ENCODE measurements around the gene PDPN. TPM values are rescaled to one million over a fixed set of nuclear protein-coding genes. Genes with fewer than 3 reads are reported as not detected.

Gene PDPN
- total RNA-seq, 2 donors from 2014 or later = 29.9 to 43.2 TPM

DNA sequence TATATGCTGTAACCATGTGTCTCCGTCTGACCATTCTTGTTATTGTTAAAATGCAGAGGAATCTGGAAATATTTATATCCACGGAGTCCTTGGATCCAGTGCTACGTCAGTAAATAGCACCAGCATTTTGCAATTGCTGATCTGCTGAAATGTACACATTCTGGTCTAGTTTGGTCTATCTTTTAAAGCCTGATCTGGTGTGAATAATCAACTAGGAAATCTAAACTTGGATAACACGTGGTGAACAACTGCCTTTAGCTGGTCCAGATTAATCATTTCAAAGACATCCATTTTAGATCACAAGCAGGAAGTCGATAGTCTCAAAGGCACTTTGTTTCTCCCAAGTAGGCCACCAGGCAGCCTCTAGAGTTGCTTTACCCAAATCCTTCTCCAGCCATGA lies 32.6 kb downstream of the PDPN start:
- H3K36me3 Mint-ChIP-seq (ENCODE audit: low read depth) = peaks cover 24% of the 10 kb centered on the region
- no peak overlapping the region for H3K9ac ChIP-seq (ENCODE audit: extremely low read depth, low read length, poor library complexity, severe bottlenecking)
- H3K4me3 Mint-ChIP-seq = no peak overlapping the region
- H3K27ac ChIP-seq (ENCODE audit: low read depth, low read length) = no peak overlapping the region
- H3K4me3 ChIP-seq (ENCODE audit: low read length) = no peak overlapping the region
- no peaks in the 10 kb centered on the region for H3K27me3 ChIP-seq (ENCODE audit: control insufficient read depth, insufficient read depth, low read length, poor library complexity, severe bottlenecking)
- H3K27ac Mint-ChIP-seq = no peak overlapping the region
- H3K9me3 ChIP-seq (ENCODE audit: control insufficient read depth, low read length) = no peaks in the 10 kb centered on the region
- DNase-seq = no peak
- H3K4me1 ChIP-seq (ENCODE audit: control insufficient read depth, insufficient read depth, low read length) = no peaks in the 10 kb centered on the region
- TF ChIP-seq, protein P1, sequence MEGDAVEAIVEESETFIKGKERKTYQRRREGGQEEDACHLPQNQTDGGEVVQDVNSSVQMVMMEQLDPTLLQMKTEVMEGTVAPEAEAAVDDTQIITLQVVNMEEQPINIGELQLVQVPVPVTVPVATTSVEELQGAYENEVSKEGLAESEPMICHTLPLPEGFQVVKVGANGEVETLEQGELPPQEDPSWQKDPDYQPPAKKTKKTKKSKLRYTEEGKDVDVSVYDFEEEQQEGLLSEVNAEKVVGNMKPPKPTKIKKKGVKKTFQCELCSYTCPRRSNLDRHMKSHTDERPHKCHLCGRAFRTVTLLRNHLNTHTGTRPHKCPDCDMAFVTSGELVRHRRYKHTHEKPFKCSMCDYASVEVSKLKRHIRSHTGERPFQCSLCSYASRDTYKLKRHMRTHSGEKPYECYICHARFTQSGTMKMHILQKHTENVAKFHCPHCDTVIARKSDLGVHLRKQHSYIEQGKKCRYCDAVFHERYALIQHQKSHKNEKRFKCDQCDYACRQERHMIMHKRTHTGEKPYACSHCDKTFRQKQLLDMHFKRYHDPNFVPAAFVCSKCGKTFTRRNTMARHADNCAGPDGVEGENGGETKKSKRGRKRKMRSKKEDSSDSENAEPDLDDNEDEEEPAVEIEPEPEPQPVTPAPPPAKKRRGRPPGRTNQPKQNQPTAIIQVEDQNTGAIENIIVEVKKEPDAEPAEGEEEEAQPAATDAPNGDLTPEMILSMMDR (conservative IDR thresholded peaks at IDR 0.05) = no peak
- H3K4me1 Mint-ChIP-seq = no peaks in the 10 kb centered on the region
- H3K9me3 Mint-ChIP-seq = no peaks in the 10 kb centered on the region
- H3K27me3 Mint-ChIP-seq (ENCODE audit: insufficient read depth) = no peaks in the 10 kb centered on the region
- WGBS, 2 experiments (ENCODE audit: insufficient coverage in 1 of 2, insufficient read length in 1 of 2) = 87 to 99% methylated on average over 4 to 5 of the region's 5 CpGs
- H3K36me3 ChIP-seq (ENCODE audit: control insufficient read depth, insufficient read depth, low read length) = no peaks in the 10 kb centered on the region

DNA sequence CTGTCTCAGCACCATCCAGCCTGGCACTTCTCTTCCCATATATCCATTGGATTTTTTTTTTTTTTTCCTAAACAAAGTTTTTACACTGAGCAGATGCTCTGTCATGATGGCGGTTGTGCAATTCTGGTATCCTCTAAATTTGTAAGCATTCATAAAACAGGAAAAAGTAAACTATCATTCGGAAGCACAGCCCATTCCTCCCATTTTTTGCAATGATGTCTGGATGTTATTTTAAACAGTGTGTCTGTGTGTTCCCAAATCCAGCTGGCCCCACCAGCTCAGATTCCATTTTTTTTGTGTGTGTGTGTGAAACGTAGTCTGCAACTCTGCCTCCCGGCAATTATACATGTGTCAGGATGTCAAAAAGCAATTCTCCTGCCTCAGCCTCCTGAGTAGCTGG lies 33.5 kb downstream of the PDPN start:
- TF ChIP-seq, protein P1 (conservative IDR thresholded peaks at IDR 0.05) = no peak
- no peak for DNase-seq
- H3K4me1 Mint-ChIP-seq = no peaks in the 10 kb centered on the region
- H3K27me3 Mint-ChIP-seq (ENCODE audit: insufficient read depth) = no peaks in the 10 kb centered on the region
- no peaks in the 10 kb centered on the region for H3K36me3 ChIP-seq (ENCODE audit: control insufficient read depth, insufficient read depth, low read length)
- no peaks in the 10 kb centered on the region for H3K9me3 ChIP-seq (ENCODE audit: control insufficient read depth, low read length)
- no peaks in the 10 kb centered on the region for H3K27me3 ChIP-seq (ENCODE audit: control insufficient read depth, insufficient read depth, low read length, poor library complexity, severe bottlenecking)
- no peak overlapping the region for H3K27ac Mint-ChIP-seq
- WGBS, 2 experiments (ENCODE audit: insufficient coverage in 1 of 2, insufficient read length in 1 of 2) = 94 to 100% methylated on average over 1 to 4 of the region's 4 CpGs
- no peak overlapping the region for H3K27ac ChIP-seq (ENCODE audit: low read depth, low read length)
- H3K4me3 ChIP-seq (ENCODE audit: low read length) = no peak overlapping the region
- H3K36me3 Mint-ChIP-seq (ENCODE audit: low read depth) = peaks cover 17% of the 10 kb centered on the region
- no peaks in the 10 kb centered on the region for H3K9me3 Mint-ChIP-seq
- no peaks in the 10 kb centered on the region for H3K4me1 ChIP-seq (ENCODE audit: control insufficient read depth, insufficient read depth, low read length)
- H3K9ac ChIP-seq (ENCODE audit: extremely low read depth, low read length, poor library complexity, severe bottlenecking) = no peak overlapping the region
- no peak overlapping the region for H3K4me3 Mint-ChIP-seq

DNA sequence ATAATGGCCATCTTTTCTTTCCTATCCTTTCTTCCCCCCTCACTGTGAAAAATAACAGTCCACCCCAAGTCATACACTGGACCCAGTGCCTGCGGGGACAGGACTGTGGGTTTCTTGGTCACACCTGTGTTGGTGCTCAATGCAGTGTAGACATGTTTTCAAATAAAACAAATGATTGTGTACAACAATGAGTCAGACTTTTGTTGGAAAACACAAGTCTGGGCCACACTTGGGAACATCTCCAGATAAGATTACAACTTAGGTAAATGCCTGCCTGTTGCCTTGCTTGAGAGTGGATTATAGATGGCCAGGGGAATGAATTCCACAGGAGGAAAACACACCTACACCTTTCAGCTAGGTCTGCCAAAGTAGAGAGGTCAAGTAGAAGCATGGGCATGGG lies 34.1 kb downstream of the PDPN start:
- Mint-ChIP-seq H3K4me1 (no peaks in the 10 kb centered on the region), H3K36me3 (ENCODE audit: low read depth) (peaks cover 17% of the 10 kb centered on the region), H3K27ac (no peak overlapping the region), H3K4me3 (no peak overlapping the region), H3K27me3 (ENCODE audit: insufficient read depth) (no peaks in the 10 kb centered on the region), H3K9me3 (no peaks in the 10 kb centered on the region)
- Histone ChIP-seq H3K27me3 (ENCODE audit: control insufficient read depth, insufficient read depth, low read length, poor library complexity, severe bottlenecking) (no peaks in the 10 kb centered on the region), H3K4me1 (ENCODE audit: control insufficient read depth, insufficient read depth, low read length) (no peaks in the 10 kb centered on the region), H3K4me3 (ENCODE audit: low read length) (no peak overlapping the region), H3K9ac (ENCODE audit: extremely low read depth, low read length, poor library complexity, severe bottlenecking) (no peak overlapping the region), H3K9me3 (ENCODE audit: control insufficient read depth, low read length) (no peaks in the 10 kb centered on the region), H3K27ac (ENCODE audit: low read depth, low read length) (no peak overlapping the region), H3K36me3 (ENCODE audit: control insufficient read depth, insufficient read depth, low read length) (no peaks in the 10 kb centered on the region)
- no peak for DNase-seq
- WGBS, 2 experiments (ENCODE audit: insufficient coverage in 1 of 2, insufficient read length in 1 of 2) = 90% methylated on average over 1 of the region's 1 CpG; no CpG with 5 or more reads in 1 of the 2 experiments
- TF ChIP-seq, protein P1 (conservative IDR thresholded peaks at IDR 0.05) = no peak
